Activated T-helper 1 cell treated with anti-CD3 and anti-CD28 coated beads, Interleukin-2, amount 50 U/mL, for 16 hours (primary cell): ENCODE measurements around the gene SOD2.
"Not testable (repeated sequence)": the region's sequence is repeated elsewhere in the genome, so short reads cannot be mapped to it uniquely, and the experiment has no call there.

Source experiments
- DNase-seq, 2 donors: peaks; one replicate each; pipeline ENCODE4 v3.0.0-alpha.2; 2020; ENCODE audit warnings: low read depth in 1 of 2, low spot score in 1 of 2

The SOD2 gene

GRCh38 chr6:159716247-159717096 lies 23.4 kb upstream of the SOD2 start:
- DNase-seq: no peak

- no peak for DNase-seq
Observed at GRCh38 chr6:159715605-159716004, 22.6 kb upstream of the SOD2 start.

DNA sequence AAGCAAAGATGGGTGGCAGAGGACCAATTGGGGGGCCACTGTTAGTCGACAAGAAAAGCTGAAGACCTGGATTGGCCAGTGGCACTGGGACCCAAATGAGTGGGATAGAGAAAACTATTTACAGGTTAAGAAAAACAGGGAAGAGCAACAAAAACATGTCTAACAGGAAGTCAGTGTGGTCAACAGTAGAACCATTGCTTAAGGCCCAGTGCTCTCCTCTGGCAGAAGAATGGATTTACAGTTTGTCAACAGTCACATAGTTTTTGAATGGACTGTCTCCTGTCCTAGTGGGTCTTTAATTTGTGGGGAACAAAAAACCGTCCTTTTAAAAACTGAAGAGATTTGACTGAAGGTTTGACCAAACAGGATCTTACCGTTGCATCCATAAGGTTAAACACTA lies 22.1 kb upstream of the SOD2 start:
- no peak for DNase-seq

GRCh38 chr6:159714404-159714803 lies 21.4 kb upstream of the SOD2 start:
- no peak for DNase-seq

- DNase-seq: no peak
Observed at GRCh38 chr6:159713984-159714383, 20.9 kb upstream of the SOD2 start.

DNA sequence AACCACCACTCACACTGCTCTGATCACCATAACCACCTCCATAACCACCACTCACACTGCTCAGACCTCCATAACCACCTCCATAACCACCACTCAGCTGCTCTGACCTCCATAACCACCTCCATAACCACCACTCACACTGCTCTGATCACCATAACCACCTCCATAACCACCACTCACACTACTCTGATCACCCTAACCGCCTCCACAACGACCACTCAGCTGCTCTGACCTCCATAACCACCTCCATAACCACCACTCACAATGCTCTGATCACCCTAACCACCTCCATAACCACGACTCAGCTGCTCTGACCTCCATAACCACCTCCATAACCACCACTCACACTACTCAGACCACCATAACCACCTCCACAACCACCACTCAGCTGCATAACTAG lies 19.3 kb upstream of the SOD2 start:
- not testable (repeated sequence) for DNase-seq

- DNase-seq: not testable (repeated sequence)
Observed at GRCh38 chr6:159710603-159711002, 17.6 kb upstream of the SOD2 start.

- no peak for DNase-seq
Observed at GRCh38 chr6:159701413-159701999, 8.5 kb upstream of the SOD2 start.

DNA sequence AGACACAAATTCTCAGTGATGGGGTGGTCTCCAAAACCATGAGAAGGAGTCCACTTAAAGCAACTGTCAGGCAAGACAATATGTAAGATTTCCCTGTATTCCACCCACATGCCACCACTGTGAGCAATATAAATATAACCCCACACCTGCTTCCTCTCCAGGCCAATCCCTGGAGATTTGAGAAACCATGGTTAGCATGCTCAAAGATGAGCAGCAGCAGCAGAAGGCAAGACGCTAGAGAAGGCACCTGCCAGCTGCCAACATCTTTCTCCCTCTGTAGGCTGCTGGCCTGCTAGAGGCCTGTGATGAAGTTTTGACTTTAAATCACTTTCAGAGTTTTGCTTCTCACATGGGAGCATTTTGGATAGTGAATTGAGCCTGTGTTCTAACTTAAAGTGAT lies 7.9 kb upstream of the SOD2 start:
- no peak for DNase-seq

DNA sequence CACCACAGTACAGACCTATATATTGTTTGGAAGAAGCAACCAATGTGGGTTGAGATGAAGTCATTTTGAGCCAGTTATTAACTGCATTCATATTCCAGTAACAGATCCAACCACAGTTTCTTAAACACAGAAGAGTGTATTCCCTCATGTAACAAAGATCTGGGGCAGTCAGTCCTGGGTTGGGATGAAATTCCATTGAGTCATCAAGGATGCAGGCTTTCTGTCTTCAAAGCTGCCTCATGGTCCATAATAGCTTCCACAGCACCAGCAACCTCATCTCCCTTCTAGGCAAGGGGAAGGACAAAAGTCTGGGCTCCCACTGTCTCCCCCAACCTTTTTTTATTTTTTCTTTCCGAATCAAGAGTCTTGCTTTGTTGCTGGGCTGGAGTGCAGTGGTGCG lies 2.9 kb upstream of the SOD2 start:
- no peak for DNase-seq

- no peak for DNase-seq
Observed at GRCh38 chr6:159693894-159694545, 979 bp upstream of the SOD2 start.

DNA sequence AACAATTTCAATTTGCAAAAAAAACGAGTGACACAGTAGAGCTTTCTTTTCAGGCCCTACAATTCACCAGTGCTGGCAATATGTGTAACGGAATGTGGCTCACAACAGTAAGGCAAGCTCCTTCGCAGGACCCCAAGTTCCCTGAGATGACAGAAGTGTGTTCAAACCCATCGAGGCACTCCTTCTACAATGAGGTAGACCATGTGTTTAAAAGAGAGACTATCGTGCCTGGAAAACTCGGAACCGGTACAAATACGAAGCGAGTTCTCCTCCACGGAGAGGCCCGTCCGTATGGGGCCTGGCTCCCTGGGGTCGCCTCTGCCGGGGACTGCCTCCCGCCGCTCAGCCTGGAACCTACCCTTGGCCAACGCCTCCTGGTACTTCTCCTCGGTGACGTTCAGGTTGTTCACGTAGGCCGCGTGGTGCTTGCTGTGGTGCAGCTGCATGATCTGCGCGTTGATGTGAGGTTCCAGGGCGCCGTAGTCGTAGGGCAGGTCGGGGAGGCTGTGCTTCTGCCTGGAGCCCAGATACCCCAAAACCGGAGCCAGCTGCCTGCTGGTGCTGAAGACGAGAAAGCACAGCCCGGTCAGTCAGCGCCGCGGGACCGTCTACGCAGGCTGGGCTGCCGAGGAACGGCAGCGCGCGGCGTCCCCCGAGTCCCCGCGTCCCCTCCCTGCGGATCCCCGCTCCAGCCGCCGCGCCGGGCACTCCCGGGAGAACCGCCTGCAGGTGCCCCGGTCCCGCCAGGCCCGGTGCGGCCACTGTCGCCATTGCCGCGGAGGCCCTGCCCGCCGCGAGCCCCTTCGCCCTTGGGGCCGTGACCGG lies 526 bp downstream of the SOD2 start:
- DNase-seq: peak; percentile 18 to 24

- DNase-seq: no peak
Observed at GRCh38 chr6:159691963-159692287, 1.1 kb downstream of the SOD2 start.

DNA sequence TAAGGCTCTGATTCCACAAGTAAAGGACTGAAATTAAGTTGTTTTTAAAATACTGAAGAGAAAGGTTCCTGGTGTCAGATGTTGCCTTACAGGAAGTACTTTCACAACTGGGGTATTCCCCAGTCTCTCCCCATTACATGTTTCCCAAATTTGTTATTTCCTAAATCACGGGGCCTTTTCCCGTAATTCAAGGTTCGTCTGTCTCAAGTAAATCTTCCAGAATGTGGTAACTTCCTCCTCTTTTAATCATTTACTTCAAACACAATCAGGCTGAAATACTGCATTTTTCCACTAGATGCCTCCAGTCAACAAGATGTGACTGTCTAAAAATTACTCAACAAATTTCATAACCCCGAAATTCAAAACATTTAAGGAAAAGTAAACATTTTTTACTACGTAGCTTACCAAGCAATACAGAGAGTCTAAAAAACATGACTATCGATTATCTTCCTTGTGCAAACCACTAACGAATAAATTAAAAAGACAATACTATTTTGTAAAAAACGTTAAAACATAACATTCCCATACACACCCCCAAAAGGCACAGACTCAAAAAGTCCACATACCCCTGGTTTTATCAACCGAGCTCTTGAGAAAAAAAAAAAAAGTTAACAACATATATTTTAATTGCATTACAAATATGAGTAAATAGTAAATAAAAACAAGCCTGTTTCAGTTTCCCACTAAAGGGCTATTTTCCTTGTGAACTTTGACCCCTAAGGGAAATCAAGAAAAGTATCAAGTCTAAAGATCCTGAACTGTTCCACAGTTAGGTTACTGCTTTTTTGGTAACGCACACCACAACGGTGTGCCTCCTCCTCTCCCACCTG lies 1.7 kb downstream of the SOD2 start:
- no peak for DNase-seq

GRCh38 chr6:159690135-159690534 lies 2.9 kb downstream of the SOD2 start:
- DNase-seq: not testable (repeated sequence)

GRCh38 chr6:159689001-159689400 lies 4.0 kb downstream of the SOD2 start:
- no peak for DNase-seq

- no peak for DNase-seq
Observed at GRCh38 chr6:159688266-159688905, 4.7 kb downstream of the SOD2 start.

- DNase-seq: no peak
Observed at GRCh38 chr6:159687341-159687740, 5.7 kb downstream of the SOD2 start.

DNA sequence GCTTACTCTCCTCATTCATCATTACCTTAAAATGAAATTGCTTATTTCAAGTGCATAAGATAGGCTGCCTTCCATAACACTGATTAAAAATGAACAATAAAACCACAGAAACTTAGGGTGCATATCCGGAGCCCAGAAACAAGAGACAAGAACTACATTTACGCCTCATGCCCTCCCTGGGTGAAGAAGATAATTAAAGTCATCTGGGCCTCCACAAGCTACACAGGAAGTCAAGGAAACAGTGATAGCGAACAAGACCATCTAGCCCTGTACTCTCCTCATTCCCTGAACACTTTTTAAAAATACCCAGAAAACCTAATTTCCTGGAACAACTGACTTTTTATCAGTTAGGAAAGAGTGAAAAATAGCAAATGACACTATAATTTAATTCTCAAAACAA lies 6.3 kb downstream of the SOD2 start:
- no peak for DNase-seq

- DNase-seq: no peak
Observed at GRCh38 chr6:159686040-159686439, 7.0 kb downstream of the SOD2 start.
